GM12801 (cell line): Measurements from ENCODE around the gene ATN1.

ENCODE experiments used
- CTCF ChIP-seq: IDR thresholded peaks from one replicate; pipeline ENCODE4 v1.5.1; 2011; ENCODE audit warnings: control low read depth; ENCODE audit not compliant: insufficient read length; ENCODE audit errors: extremely low read depth

Gene ATN1

GRCh38 chr12:6891646-6892001, 36.1 kb upstream of the ATN1 start:
- TF ChIP-seq CTCF: no peak

GRCh38 chr12:6894321-6894720, 33.4 kb upstream of the ATN1 start:
- TF ChIP-seq CTCF: no peak

GRCh38 chr12:6896846-6897435, 30.8 kb upstream of the ATN1 start:
- TF ChIP-seq CTCF: no peak

GRCh38 chr12:6899427-6899826, 28.3 kb upstream of the ATN1 start:
- no peak for TF ChIP-seq CTCF

- no peak for TF ChIP-seq CTCF
Observed at GRCh38 chr12:6899837-6900519, 27.8 kb upstream of the ATN1 start.

GRCh38 chr12:6902448-6902847, 25.3 kb upstream of the ATN1 start:
- no peak for TF ChIP-seq CTCF

GRCh38 chr12:6903722-6904121, 24.0 kb upstream of the ATN1 start:
- no peak for TF ChIP-seq CTCF
